ENCODE measurements around the gene SPTY2D1.

DNA sequence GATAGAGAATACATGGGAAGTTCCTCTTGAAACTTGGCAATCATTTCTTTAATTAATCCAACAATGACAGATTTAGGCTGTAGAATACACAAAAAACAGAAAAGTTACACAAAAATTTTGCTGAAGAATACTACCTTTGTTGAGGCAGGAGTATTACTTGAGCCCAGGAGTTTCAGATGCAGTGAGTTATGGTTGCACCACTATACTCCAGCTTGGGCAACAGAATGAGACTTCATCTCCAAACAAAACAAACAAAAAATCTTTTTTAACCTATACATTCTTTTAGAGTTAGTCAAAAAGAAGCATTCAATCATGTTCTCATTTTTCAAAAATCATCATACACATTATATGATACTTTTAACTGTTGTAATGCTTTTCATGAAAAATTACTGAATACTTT, 67.7 kb downstream of the SPTY2D1 start:
- TF ChIP-seq EZH2 (IDR thresholded peaks at IDR 0.05; ENCODE audit: insufficient read depth, poor library complexity, severe bottlenecking) (no peak), EZH2phosphoT487 (IDR thresholded peaks at IDR 0.05; ENCODE audit: insufficient read depth, low read depth) (no peak)

Data from GM23248 (cell line).